Stimulated activated memory B cell treated with anti-CD40 and anti-IgM and Interleukin-4, amounts not matched to agents 10 μg/mL and 1 μg/mL and 100 μg/mL, for 72 hours (primary cell): ENCODE measurements around the gene PTOV1.
"Not testable (repeated sequence)": the region's sequence is repeated elsewhere in the genome, so short reads cannot be mapped to it uniquely, and the experiment has no call there.

Source experiments
- ATAC-seq: fragments of 150-1000 bp; cut with Tn5 transposase; 2 replicates; pipeline ENCODE4 v1.10.0; 2021
- H3K27ac Mint-ChIP-seq: one replicate; pipeline ENCODE4 v1.8.0; 2022; ENCODE audit warnings: mild to moderate bottlenecking, mixed read lengths
- H3K27me3 Mint-ChIP-seq: one replicate; pipeline ENCODE4 v1.8.0; 2022; ENCODE audit warnings: mixed read lengths
- H3K36me3 Mint-ChIP-seq: one replicate; pipeline ENCODE4 v1.8.0; 2022; ENCODE audit warnings: mixed read lengths
- H3K4me1 Mint-ChIP-seq: one replicate; pipeline ENCODE4 v1.8.0; 2022; ENCODE audit warnings: mixed read lengths
- H3K4me3 Mint-ChIP-seq: one replicate; pipeline ENCODE4 v1.8.0; 2022; ENCODE audit warnings: mild to moderate bottlenecking, moderate library complexity, mixed read lengths
- H3K9me3 Mint-ChIP-seq: one replicate; pipeline ENCODE4 v1.8.0; 2022; ENCODE audit warnings: mixed read lengths

The PTOV1 gene

GRCh38 chr19:49812452-49812996, 38.4 kb upstream of the PTOV1 start:
- H3K27me3 Mint-ChIP-seq, result no peaks in the 10 kb centered on the region
- peak overlapping the region; percentile 91 for H3K4me3 Mint-ChIP-seq
- H3K36me3 Mint-ChIP-seq, result no peaks in the 10 kb centered on the region
- H3K27ac Mint-ChIP-seq, result peak overlapping the region; percentile 88
- no peak for ATAC-seq
- peaks cover 55% of the 10 kb centered on the region for H3K4me1 Mint-ChIP-seq
- H3K9me3 Mint-ChIP-seq, result no peaks in the 10 kb centered on the region

GRCh38 chr19:49812997-49813861, 37.7 kb upstream of the PTOV1 start, which contains the start of gene FUZ:
Gene FUZ (minus strand): TSS chr19:49813292. CDS start chr19:49813106, 186 bp downstream.
- Mint-ChIP-seq H3K27me3 (no peaks in the 10 kb centered on the region), H3K4me1 (peaks cover 49% of the 10 kb centered on the region), H3K9me3 (no peaks in the 10 kb centered on the region), H3K36me3 (no peaks in the 10 kb centered on the region), H3K27ac (peak within 1 kb of the TSS; percentile 88), H3K4me3 (peak within 1 kb of the TSS; percentile 91)
- peak; percentile 87 for ATAC-seq

- H3K9me3 Mint-ChIP-seq, result no peaks in the 10 kb centered on the region
- H3K36me3 Mint-ChIP-seq, result no peaks in the 10 kb centered on the region
- peak overlapping the region; percentile 56 for H3K4me3 Mint-ChIP-seq
- no peaks in the 10 kb centered on the region for H3K27me3 Mint-ChIP-seq
- no peak for ATAC-seq
- H3K4me1 Mint-ChIP-seq, result peaks cover 49% of the 10 kb centered on the region
- H3K27ac Mint-ChIP-seq, result peak overlapping the region; percentile 88
Observed at GRCh38 chr19:49814010-49814409, 36.9 kb upstream of the PTOV1 start.

GRCh38 chr19:49816590-49816989, 34.4 kb upstream of the PTOV1 start:
- ATAC-seq, result no peak
- peak overlapping the region; percentile 91 for H3K27ac Mint-ChIP-seq

GRCh38 chr19:49817964-49818648, 32.9 kb upstream of the PTOV1 start, which contains the start of gene MED25:
Gene MED25 (plus strand): TSS chr19:49818289. CDS start chr19:49818342, 53 bp downstream.
- peak; percentile 87 for ATAC-seq
- Mint-ChIP-seq H3K36me3 (peaks cover 3% of the 10 kb centered on the region), H3K27me3 (no peaks in the 10 kb centered on the region), H3K4me3 (peak within 1 kb of the TSS; percentile 96), H3K27ac (peak within 1 kb of the TSS; percentile 91), H3K4me1 (peaks cover 39% of the 10 kb centered on the region), H3K9me3 (no peaks in the 10 kb centered on the region)

More at GRCh38 chr19:49816590-49816989, 34.4 kb upstream of the PTOV1 start:
- Mint-ChIP-seq H3K9me3 (no peaks in the 10 kb centered on the region), H3K27me3 (no peaks in the 10 kb centered on the region), H3K4me3 (no peak overlapping the region), H3K4me1 (peaks cover 49% of the 10 kb centered on the region), H3K36me3 (no peaks in the 10 kb centered on the region)

GRCh38 chr19:49818649-49819370, 32.1 kb upstream of the PTOV1 start:
- Mint-ChIP-seq H3K4me3 (peak overlapping the region; percentile 96), H3K4me1 (peaks cover 44% of the 10 kb centered on the region), H3K27ac (peak overlapping the region; percentile 91), H3K9me3 (no peaks in the 10 kb centered on the region), H3K36me3 (peaks cover 8% of the 10 kb centered on the region), H3K27me3 (no peaks in the 10 kb centered on the region)
- ATAC-seq, result no peak

GRCh38 chr19:49819452-49820115, 31.4 kb upstream of the PTOV1 start:
- Mint-ChIP-seq H3K27ac (peak overlapping the region; percentile 91), H3K4me3 (peak overlapping the region; percentile 96), H3K4me1 (peaks cover 45% of the 10 kb centered on the region)
- H3K36me3 Mint-ChIP-seq, H3K27me3 Mint-ChIP-seq, H3K9me3 Mint-ChIP-seq, ATAC-seq: not testable (repeated sequence)

GRCh38 chr19:49820125-49820524, 30.8 kb upstream of the PTOV1 start:
- Mint-ChIP-seq H3K27ac (no peak overlapping the region), H3K27me3 (no peaks in the 10 kb centered on the region), H3K4me3 (no peak overlapping the region), H3K9me3 (no peaks in the 10 kb centered on the region), H3K36me3 (peaks cover 8% of the 10 kb centered on the region), H3K4me1 (peaks cover 44% of the 10 kb centered on the region)
- no peak for ATAC-seq

GRCh38 chr19:49823472-49823871, 27.5 kb upstream of the PTOV1 start:
- H3K27me3 Mint-ChIP-seq, result no peaks in the 10 kb centered on the region
- H3K4me3 Mint-ChIP-seq, result peak overlapping the region; percentile 32
- H3K27ac Mint-ChIP-seq, result peak overlapping the region; percentile 59
- H3K4me1 Mint-ChIP-seq, result peaks cover 53% of the 10 kb centered on the region
- H3K9me3 Mint-ChIP-seq, result no peaks in the 10 kb centered on the region
- peaks cover 25% of the 10 kb centered on the region for H3K36me3 Mint-ChIP-seq
- ATAC-seq, result peak; percentile 82

- peak overlapping the region; percentile 59 for H3K27ac Mint-ChIP-seq
- H3K27me3 Mint-ChIP-seq, result no peaks in the 10 kb centered on the region
- ATAC-seq, result no peak
- H3K9me3 Mint-ChIP-seq, result no peaks in the 10 kb centered on the region
- peaks cover 31% of the 10 kb centered on the region for H3K36me3 Mint-ChIP-seq
- H3K4me1 Mint-ChIP-seq, result peaks cover 52% of the 10 kb centered on the region
- H3K4me3 Mint-ChIP-seq, result no peak overlapping the region
Observed at GRCh38 chr19:49824662-49825061, 26.3 kb upstream of the PTOV1 start.

- peaks cover 39% of the 10 kb centered on the region for H3K36me3 Mint-ChIP-seq
- ATAC-seq, result no peak
Observed at GRCh38 chr19:49827034-49827433, 23.9 kb upstream of the PTOV1 start.

GRCh38 chr19:49829200-49829599, 21.8 kb upstream of the PTOV1 start:
- H3K36me3 Mint-ChIP-seq, result peaks cover 40% of the 10 kb centered on the region
- no peak overlapping the region for H3K27ac Mint-ChIP-seq
- no peak for ATAC-seq
- no peaks in the 10 kb centered on the region for H3K27me3 Mint-ChIP-seq
- H3K4me3 Mint-ChIP-seq, result no peak overlapping the region
- peaks cover 33% of the 10 kb centered on the region for H3K4me1 Mint-ChIP-seq
- no peaks in the 10 kb centered on the region for H3K9me3 Mint-ChIP-seq

More at GRCh38 chr19:49827034-49827433, 23.9 kb upstream of the PTOV1 start:
- Mint-ChIP-seq H3K27ac (no peak overlapping the region), H3K9me3 (no peaks in the 10 kb centered on the region), H3K4me1 (peaks cover 47% of the 10 kb centered on the region), H3K4me3 (no peak overlapping the region), H3K27me3 (no peaks in the 10 kb centered on the region)

GRCh38 chr19:49829721-49830120, 21.2 kb upstream of the PTOV1 start:
- no peaks in the 10 kb centered on the region for H3K27me3 Mint-ChIP-seq
- ATAC-seq, result no peak
- peaks cover 44% of the 10 kb centered on the region for H3K36me3 Mint-ChIP-seq
- H3K27ac Mint-ChIP-seq, result peak overlapping the region; percentile 27
- H3K9me3 Mint-ChIP-seq, result no peaks in the 10 kb centered on the region
- peaks cover 29% of the 10 kb centered on the region for H3K4me1 Mint-ChIP-seq
- H3K4me3 Mint-ChIP-seq, result no peak overlapping the region

- no peak for ATAC-seq
- Mint-ChIP-seq H3K4me3 (no peak overlapping the region), H3K36me3 (peaks cover 53% of the 10 kb centered on the region), H3K4me1 (peaks cover 29% of the 10 kb centered on the region), H3K27me3 (no peaks in the 10 kb centered on the region), H3K27ac (no peak overlapping the region), H3K9me3 (no peaks in the 10 kb centered on the region)
Observed at GRCh38 chr19:49830766-49831165, 20.2 kb upstream of the PTOV1 start.
